Fibroblast of lung (primary cell): ENCODE results near the gene YWHAG.

Experiments
- EZH2 ChIP-seq: IDR thresholded peaks from 2 replicates; pipeline ENCODE4 v1.5.1; 2012; ENCODE audit warnings: low read length, control low read depth, mild to moderate bottlenecking; ENCODE audit errors: missing control alignments
- TF ChIP-seq, protein P1 (sequence below), 2 donors: IDR thresholded peaks in 1 of 2; conservative IDR thresholded peaks in 1 of 2; 1 replicate in 1 of 2; 2 replicates in 1 of 2; pipeline ENCODE4 v1.5.1; 2011 to 2012; ENCODE audit warnings: low read length in 2 of 2, control low read depth in 1 of 2, inconsistent platforms in 1 of 2, low read depth in 1 of 2, mild to moderate bottlenecking in 1 of 2

- TF ChIP-seq, protein P1, sequence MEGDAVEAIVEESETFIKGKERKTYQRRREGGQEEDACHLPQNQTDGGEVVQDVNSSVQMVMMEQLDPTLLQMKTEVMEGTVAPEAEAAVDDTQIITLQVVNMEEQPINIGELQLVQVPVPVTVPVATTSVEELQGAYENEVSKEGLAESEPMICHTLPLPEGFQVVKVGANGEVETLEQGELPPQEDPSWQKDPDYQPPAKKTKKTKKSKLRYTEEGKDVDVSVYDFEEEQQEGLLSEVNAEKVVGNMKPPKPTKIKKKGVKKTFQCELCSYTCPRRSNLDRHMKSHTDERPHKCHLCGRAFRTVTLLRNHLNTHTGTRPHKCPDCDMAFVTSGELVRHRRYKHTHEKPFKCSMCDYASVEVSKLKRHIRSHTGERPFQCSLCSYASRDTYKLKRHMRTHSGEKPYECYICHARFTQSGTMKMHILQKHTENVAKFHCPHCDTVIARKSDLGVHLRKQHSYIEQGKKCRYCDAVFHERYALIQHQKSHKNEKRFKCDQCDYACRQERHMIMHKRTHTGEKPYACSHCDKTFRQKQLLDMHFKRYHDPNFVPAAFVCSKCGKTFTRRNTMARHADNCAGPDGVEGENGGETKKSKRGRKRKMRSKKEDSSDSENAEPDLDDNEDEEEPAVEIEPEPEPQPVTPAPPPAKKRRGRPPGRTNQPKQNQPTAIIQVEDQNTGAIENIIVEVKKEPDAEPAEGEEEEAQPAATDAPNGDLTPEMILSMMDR (conservative IDR thresholded peaks at IDR 0.05 in 1 of 2, IDR thresholded peaks at IDR 0.05 in 1 of 2; ENCODE audit: low read depth in 1 of 2, low read length in 2 of 2), result no peak
- no peak for TF ChIP-seq EZH2
Observed at GRCh38 chr7:76303202-76304147, 55.3 kb downstream of the YWHAG start.
